Upper lobe of left lung (tissue), 6 donors: ENCODE measurements around the gene TNFRSF25. TPM values are rescaled to one million over a fixed set of nuclear protein-coding genes. Genes with fewer than 3 reads are reported as not detected.

Experiments
- ATAC-seq, 2 donors: fragments of 200-7000 bp; cut with Tn5 transposase; one replicate each; pipeline ENCODE4 v1.9.1; 2022; ENCODE audit warnings: mild to moderate bottlenecking in 2 of 2, moderate library complexity in 2 of 2; ENCODE audit not compliant: low FRiP score in 2 of 2
- DNase-seq, 2 donors: peaks; one replicate each; pipeline ENCODE4 v3.0.0-alpha.2; 2019 to 2020
- H3K27ac ChIP-seq, 4 donors: fragments of 200-600 bp; sonication (generic); one replicate each; pipeline ENCODE4 v1.5.1; 2016 to 2019
- H3K27me3 ChIP-seq, 4 donors: fragments of 200-600 bp; sonication (generic); one replicate each; pipeline ENCODE4 v1.5.1; 2017 to 2019
- H3K36me3 ChIP-seq, 4 donors: fragments of 200-600 bp; sonication (generic); one replicate each; pipeline ENCODE4 v1.5.1; 2016 to 2019
- H3K4me1 ChIP-seq, 4 donors: fragments of 200-600 bp; sonication (generic); one replicate each; pipeline ENCODE4 v1.5.1; 2018 to 2019
- H3K4me3 ChIP-seq, 4 donors: fragments of 200-600 bp; sonication (generic); one replicate each; pipeline ENCODE4 v1.5.1; 2017 to 2019; ENCODE audit warnings: mild to moderate bottlenecking in 2 of 4, moderate library complexity in 1 of 4
- H3K9me3 ChIP-seq, 4 donors: fragments of 200-600 bp; sonication (generic); one replicate each; pipeline ENCODE4 v1.5.1; 2018 to 2019
- EP300 ChIP-seq, 4 donors: sonication (generic); formaldehyde crosslinking; IDR thresholded peaks; one replicate each; pipeline ENCODE4 v1.5.1; 2017; ENCODE audit warnings: antibody characterized with exemption in 4 of 4, control low read depth in 2 of 4
- POLR2A ChIP-seq, 4 donors: fragments of 450-650 bp; IDR thresholded peaks; one replicate each; pipeline ENCODE4 v1.5.1; 2016 to 2017; ENCODE audit warnings: antibody characterized with exemption in 4 of 4, mild to moderate bottlenecking in 2 of 4
- POLR2AphosphoS5 ChIP-seq, 2 donors: sonication (generic); formaldehyde crosslinking; IDR thresholded peaks; one replicate each; pipeline ENCODE4 v1.5.1; 2017; ENCODE audit warnings: antibody characterized with exemption in 2 of 2
- WGBS, 2 donors: methylation state at CpG; one replicate each; pipeline ENCODE4 v1.1.5; 2017 to 2018; 5-methylcytosine and 5-hydroxymethylcytosine counted together
- total RNA-seq, 6 donors: library from RNA; depleted of rRNA in 4 of 6; stranded (reverse); fragments of >200 nt in 4 of 6; gene quantifications; one replicate each; pipeline versions ENCODE4 v1.1.0 to v1.2.1, GENCODE V29; 2016 to 2021
- TF ChIP-seq, protein P1 (sequence below), 6 experiments: fragments of 450-650 bp in 4 of 6; fragments of 200-600 bp in 2 of 6; sonication (generic) in 2 of 6; IDR thresholded peaks; one replicate each; pipeline ENCODE4 v1.5.1; 2016 to 2019; ENCODE audit warnings: antibody characterized with exemption in 6 of 6
- donor health status: DM: no; HTN: no; CAD: no; lungs with moderate emphysema.
- donor health status: DM: no; HTN: yes; CAD: no; lungs with severe emphysema.

Gene TNFRSF25
- total RNA-seq, 6 donors from 2014 or later: 4.6 to 51.3 (median 14.0) TPM

DNA sequence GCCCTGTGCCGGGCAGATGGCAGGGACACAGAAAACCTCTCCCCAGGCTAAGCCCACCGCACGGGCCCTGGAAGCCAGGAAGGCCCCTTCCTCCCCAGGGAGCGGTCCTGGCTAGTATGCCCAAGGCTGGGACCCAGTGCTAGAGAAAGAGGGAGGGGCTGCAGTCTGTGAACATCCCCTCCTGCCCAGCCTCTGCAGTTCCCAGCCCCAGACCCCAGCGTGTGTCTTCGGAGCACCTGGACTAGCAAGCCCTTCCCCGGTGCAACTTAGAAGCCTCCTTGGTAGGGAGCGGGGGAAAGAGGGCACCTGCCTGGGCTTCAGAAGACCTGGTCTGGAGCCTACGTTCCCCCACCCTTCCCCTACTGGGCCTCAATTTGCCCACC, 23.4 kb upstream of the TNFRSF25 start:
- H3K4me3 ChIP-seq: no peak overlapping the region
- peaks cover 34 to 52% (median 40%) of the 10 kb centered on the region in 4 donors for H3K4me1 ChIP-seq
- ATAC-seq (no peak), DNase-seq (no peak)
- no peaks in the 10 kb centered on the region for H3K36me3 ChIP-seq
- 71 to 85% methylated on average over 4 to 9 of the region's 9 CpGs for WGBS, 2 donors
- no peak overlapping the region for H3K27ac ChIP-seq
- no peaks in the 10 kb centered on the region for H3K9me3 ChIP-seq
- TF ChIP-seq POLR2A (IDR thresholded peaks at IDR 0.05) (no peak), EP300 (IDR thresholded peaks at IDR 0.05) (no peak), POLR2AphosphoS5 (IDR thresholded peaks at IDR 0.05) (no peak)
- TF ChIP-seq, protein P1, sequence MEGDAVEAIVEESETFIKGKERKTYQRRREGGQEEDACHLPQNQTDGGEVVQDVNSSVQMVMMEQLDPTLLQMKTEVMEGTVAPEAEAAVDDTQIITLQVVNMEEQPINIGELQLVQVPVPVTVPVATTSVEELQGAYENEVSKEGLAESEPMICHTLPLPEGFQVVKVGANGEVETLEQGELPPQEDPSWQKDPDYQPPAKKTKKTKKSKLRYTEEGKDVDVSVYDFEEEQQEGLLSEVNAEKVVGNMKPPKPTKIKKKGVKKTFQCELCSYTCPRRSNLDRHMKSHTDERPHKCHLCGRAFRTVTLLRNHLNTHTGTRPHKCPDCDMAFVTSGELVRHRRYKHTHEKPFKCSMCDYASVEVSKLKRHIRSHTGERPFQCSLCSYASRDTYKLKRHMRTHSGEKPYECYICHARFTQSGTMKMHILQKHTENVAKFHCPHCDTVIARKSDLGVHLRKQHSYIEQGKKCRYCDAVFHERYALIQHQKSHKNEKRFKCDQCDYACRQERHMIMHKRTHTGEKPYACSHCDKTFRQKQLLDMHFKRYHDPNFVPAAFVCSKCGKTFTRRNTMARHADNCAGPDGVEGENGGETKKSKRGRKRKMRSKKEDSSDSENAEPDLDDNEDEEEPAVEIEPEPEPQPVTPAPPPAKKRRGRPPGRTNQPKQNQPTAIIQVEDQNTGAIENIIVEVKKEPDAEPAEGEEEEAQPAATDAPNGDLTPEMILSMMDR (IDR thresholded peaks at IDR 0.05): no peak
- peaks cover 0 to 20% (median 8%) of the 10 kb centered on the region in 4 donors for H3K27me3 ChIP-seq

DNA sequence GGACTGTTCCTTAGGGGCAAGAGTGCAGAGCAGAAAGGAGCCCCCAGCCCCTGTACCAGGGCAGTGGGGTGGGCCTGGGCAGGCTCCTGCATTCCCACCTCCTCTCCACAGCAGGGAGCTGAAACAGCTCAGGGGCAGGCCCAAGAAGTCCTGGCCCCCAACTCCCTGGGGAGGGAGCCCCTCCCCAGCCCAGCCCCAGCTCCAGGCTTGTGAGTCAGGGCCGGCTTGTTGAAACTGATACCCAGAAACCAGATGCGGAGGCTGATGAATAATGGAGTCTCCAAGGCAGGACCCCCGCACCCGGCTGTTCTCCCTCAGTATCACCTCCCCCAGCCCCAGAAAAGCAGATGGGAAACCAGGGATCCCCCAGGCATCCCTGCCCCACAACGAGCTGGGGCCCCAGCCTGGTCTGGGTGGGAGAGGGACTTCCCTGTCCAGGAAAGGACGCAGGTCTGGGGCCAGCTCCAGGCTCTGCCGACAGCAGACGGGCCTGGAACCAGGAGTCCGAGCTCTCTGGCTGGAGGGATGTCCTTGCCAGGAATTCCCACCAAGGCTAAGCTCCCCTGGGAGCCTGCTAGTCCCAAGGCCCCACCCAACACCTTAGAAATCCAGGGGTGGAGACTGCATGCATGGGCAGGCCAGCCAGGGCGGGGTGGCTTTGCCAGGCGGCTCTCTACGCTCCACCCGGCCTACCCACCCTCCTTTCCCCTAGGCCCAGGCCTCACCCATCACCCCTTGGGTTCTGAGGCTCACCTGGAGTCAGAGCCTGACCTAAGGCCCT, 22.8 kb upstream of the TNFRSF25 start:
- Histone ChIP-seq H3K27me3 (peaks cover 0 to 20% (median 8%) of the 10 kb centered on the region in 4 donors), H3K27ac (no peak overlapping the region), H3K36me3 (no peaks in the 10 kb centered on the region), H3K4me3 (no peak overlapping the region), H3K9me3 (no peaks in the 10 kb centered on the region), H3K4me1 (peaks cover 39 to 58% (median 44%) of the 10 kb centered on the region in 4 donors)
- ATAC-seq: no peak
- no peak for TF ChIP-seq EP300 (IDR thresholded peaks at IDR 0.05)
- TF ChIP-seq, protein P1 (IDR thresholded peaks at IDR 0.05): no peak
- 83 to 89% methylated on average over 1 to 9 of the region's 13 CpGs for WGBS, 2 donors
- DNase-seq: peak in 1 of 2 donors; percentile 59

DNA sequence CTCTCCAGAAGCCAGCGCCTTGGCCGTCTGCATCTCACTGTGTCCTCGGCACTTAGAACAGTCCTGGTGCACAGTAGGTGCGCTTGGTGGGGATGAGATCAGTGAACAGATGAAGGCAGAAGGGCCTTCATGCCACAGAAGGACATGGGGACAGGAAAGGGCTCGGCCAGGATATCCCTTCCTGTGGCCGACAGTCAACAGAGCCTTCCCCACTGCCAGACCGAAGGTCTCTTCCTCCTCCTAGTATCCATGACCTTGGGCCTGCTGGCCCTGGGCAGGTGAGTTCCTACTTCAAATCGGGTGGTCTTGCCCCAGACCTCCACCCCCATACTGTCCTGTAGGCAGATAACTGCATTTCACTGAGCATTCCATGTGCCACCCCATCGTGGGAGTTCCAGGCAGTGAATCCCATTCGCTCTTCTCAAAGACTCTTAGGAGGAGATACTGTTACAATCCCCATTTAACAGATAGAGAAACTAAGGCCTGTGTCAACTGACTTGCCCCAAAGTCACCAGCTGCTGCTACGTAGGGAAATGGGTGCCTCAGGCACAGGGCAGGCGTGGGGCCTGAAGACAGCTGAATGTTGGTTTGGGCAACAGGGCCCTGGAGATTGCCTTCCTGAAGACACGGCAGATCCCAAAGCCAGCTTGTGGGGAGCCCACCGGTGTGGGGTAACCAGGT, 22.0 kb upstream of the TNFRSF25 start:
- Histone ChIP-seq H3K4me1 (peaks cover 42 to 63% (median 45%) of the 10 kb centered on the region in 4 donors), H3K4me3 (no peak overlapping the region), H3K36me3 (no peaks in the 10 kb centered on the region), H3K27ac (peak overlapping the region in 1 of 4 donors; percentile 33), H3K27me3 (peaks cover 0 to 20% (median 8%) of the 10 kb centered on the region in 4 donors), H3K9me3 (no peaks in the 10 kb centered on the region)
- DNase-seq (no peak), ATAC-seq (no peak)
- WGBS, 2 donors: 82 to 84% methylated on average over 10 to 14 of the region's 14 CpGs
- no peak for TF ChIP-seq POLR2A (IDR thresholded peaks at IDR 0.05)
- TF ChIP-seq POLR2AphosphoS5 (IDR thresholded peaks at IDR 0.05): no peak
- TF ChIP-seq EP300 (IDR thresholded peaks at IDR 0.05): no peak
- TF ChIP-seq, protein P1 (IDR thresholded peaks at IDR 0.05): no peak

DNA sequence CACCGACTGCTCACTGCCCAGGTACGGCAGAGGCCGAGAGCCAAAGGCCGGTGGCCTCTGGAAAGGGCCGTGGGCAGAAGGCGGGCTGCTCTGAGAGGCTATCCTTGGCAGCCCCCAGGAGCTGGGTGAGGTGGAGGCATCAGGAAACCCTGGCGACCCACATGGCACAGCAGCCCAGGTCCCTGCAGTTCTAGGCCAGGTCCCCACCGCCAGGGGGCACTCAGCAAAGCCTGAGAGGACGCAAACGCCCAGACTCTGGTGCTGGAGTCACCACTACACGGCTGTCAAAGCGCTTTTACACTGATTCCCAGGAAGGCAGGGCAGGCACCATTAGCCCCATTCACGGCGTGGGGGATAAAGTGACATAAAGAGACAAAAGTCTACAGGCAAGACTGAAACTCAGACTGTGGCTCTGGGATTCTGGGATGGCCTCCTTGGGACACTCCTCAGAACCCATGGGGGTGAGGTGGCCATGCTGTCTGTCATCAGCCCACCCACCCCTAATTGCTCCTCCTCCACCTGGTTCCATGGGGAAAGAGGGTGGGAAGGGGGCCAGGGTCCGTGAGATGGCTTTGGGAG, 20.5 kb upstream of the TNFRSF25 start:
- 0 to 2% methylated on average over 1 to 15 of the region's 15 CpGs for whole genome bisulfite sequencing, 2 donors
- ATAC-seq: peak; percentile 76 to 81
- peak overlapping the region in 2 of 4 donors; percentile 52 to 78 for H3K4me3 ChIP-seq

More for the DNA sequence above, 20.5 kb upstream of the TNFRSF25 start:
- no peaks in the 10 kb centered on the region for H3K9me3 ChIP-seq
- peak; percentile 87 for DNase-seq
- TF ChIP-seq EP300 (IDR thresholded peaks at IDR 0.05) (no peak), POLR2A (IDR thresholded peaks at IDR 0.05) (no peak), POLR2AphosphoS5 (IDR thresholded peaks at IDR 0.05) (no peak)
- TF ChIP-seq, protein P1 (IDR thresholded peaks at IDR 0.05): peak; percentile 81 to 92 (median 87)
- peaks cover 42 to 64% (median 44%) of the 10 kb centered on the region in 4 donors for H3K4me1 ChIP-seq
- H3K36me3 ChIP-seq: no peaks in the 10 kb centered on the region
- peak overlapping the region in 2 of 4 donors; percentile 85 to 88 for H3K27ac ChIP-seq
- H3K27me3 ChIP-seq: peaks cover 0 to 20% (median 8%) of the 10 kb centered on the region in 4 donors
